PC-9 (cell line): ENCODE measurements around the gene BCAR3.

Experiments
- EZH2 ChIP-seq: fragments of 200-600 bp; sonication (generic); IDR thresholded peaks from 2 replicates; pipeline ENCODE4 v1.8.0; 2017; ENCODE audit warnings: antibody characterized with exemption, low read depth
- TF ChIP-seq, protein P1 (sequence below): fragments of 200-600 bp; sonication (generic); conservative IDR thresholded peaks from 2 replicates; pipeline ENCODE4 v1.6.1; 2017; ENCODE audit warnings: mixed run types, antibody characterized with exemption, mild to moderate bottlenecking, moderate library complexity

DNA sequence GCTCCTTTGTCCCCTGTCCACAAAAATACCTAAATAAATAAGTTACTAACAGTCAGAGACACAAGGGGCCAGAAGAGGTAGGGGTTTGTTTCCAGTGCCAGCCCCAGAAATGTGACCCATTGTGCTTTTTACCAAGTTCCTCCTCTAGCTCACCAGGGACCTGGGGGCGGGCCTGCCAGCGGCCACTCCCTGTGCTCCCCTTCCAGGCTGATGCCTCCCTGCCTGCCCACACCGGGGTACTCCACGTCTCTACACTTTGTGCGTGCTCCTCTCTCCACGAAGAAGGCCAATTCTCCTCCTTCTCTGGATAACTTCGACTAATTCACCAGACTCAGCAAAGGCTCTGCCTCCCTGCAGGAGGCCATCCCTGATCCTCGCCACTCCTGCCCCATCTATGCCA lies 72.1 kb downstream of the BCAR3 start:
- TF ChIP-seq, protein P1, sequence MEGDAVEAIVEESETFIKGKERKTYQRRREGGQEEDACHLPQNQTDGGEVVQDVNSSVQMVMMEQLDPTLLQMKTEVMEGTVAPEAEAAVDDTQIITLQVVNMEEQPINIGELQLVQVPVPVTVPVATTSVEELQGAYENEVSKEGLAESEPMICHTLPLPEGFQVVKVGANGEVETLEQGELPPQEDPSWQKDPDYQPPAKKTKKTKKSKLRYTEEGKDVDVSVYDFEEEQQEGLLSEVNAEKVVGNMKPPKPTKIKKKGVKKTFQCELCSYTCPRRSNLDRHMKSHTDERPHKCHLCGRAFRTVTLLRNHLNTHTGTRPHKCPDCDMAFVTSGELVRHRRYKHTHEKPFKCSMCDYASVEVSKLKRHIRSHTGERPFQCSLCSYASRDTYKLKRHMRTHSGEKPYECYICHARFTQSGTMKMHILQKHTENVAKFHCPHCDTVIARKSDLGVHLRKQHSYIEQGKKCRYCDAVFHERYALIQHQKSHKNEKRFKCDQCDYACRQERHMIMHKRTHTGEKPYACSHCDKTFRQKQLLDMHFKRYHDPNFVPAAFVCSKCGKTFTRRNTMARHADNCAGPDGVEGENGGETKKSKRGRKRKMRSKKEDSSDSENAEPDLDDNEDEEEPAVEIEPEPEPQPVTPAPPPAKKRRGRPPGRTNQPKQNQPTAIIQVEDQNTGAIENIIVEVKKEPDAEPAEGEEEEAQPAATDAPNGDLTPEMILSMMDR: no peak
- TF ChIP-seq EZH2: no peak
